NCI-H146 (cell line): ENCODE results near the gene TNS1.

Experiments used
- DNase-seq: peaks from one replicate; lab custom pipeline; 2025; lab: John Stamatoyannopoulos, UW

Gene TNS1

GRCh38 chr2:217956586-217957457, 46.0 kb downstream of the TNS1 start:
- no peak for DNase-seq

- DNase-seq, result no peak
Measured at GRCh38 chr2:217955881-217956493, 46.8 kb downstream of the TNS1 start.

- DNase-seq, result no peak
Measured at GRCh38 chr2:217954971-217955740, 47.6 kb downstream of the TNS1 start.

- DNase-seq, result no peak
Measured at GRCh38 chr2:217954469-217954868, 48.3 kb downstream of the TNS1 start.

- no peak for DNase-seq
Measured at GRCh38 chr2:217954051-217954450, 48.7 kb downstream of the TNS1 start.

- DNase-seq, result no peak
Measured at GRCh38 chr2:217953531-217953932, 49.3 kb downstream of the TNS1 start.

- no peak for DNase-seq
Measured at GRCh38 chr2:217953011-217953481, 49.7 kb downstream of the TNS1 start.

- no peak for DNase-seq
Measured at GRCh38 chr2:217952409-217952808, 50.4 kb downstream of the TNS1 start.

- no peak for DNase-seq
Measured at GRCh38 chr2:217951521-217952247, 51.1 kb downstream of the TNS1 start.

- DNase-seq, result no peak
Measured at GRCh38 chr2:217951091-217951490, 51.7 kb downstream of the TNS1 start.

- no peak for DNase-seq
Measured at GRCh38 chr2:217950401-217950871, 52.4 kb downstream of the TNS1 start.

- no peak for DNase-seq
Measured at GRCh38 chr2:217949447-217949846, 53.3 kb downstream of the TNS1 start.

- DNase-seq, result no peak
Measured at GRCh38 chr2:217948897-217949296, 53.9 kb downstream of the TNS1 start.

GRCh38 chr2:217948351-217948791, 54.4 kb downstream of the TNS1 start:
- DNase-seq, result no peak

GRCh38 chr2:217947383-217948350, 55.1 kb downstream of the TNS1 start:
- no peak for DNase-seq

- no peak for DNase-seq
Measured at GRCh38 chr2:217946051-217946450, 56.7 kb downstream of the TNS1 start.

GRCh38 chr2:217945530-217945929, 57.3 kb downstream of the TNS1 start:
- no peak for DNase-seq

- DNase-seq, result no peak
Measured at GRCh38 chr2:217944923-217945322, 57.9 kb downstream of the TNS1 start.

- no peak for DNase-seq
Measured at GRCh38 chr2:217944366-217944765, 58.4 kb downstream of the TNS1 start.
